B cell (primary cell): ENCODE results near the gene RAP2C. TPM values are rescaled to one million over a fixed set of nuclear protein-coding genes. Genes with fewer than 3 reads are reported as not detected.

ENCODE experiments used
- ATAC-seq: fragments of 200-7000 bp; cut with Tn5 transposase; one replicate; pipeline ENCODE4 v1.10.0; 2021; ENCODE audit warnings: low read depth, mild to moderate bottlenecking, moderate number of reproducible peaks, moderate library complexity
- CTCF ChIA-PET: fragments of 350-600 bp; sonication (Branson Sonifier 250); formaldehyde crosslinking; loops from one replicate; lab custom pipeline; 2021; ENCODE audit warnings: antibody characterized with exemption, inconsistent platforms; lab: Charles Lee
- POLR2A ChIA-PET: fragments of 350-600 bp; sonication (Branson Sonifier 250); formaldehyde crosslinking; loops from one replicate; lab custom pipeline; 2021; ENCODE audit warnings: antibody characterized with exemption; lab: Charles Lee
- DNase-seq: peaks from one replicate; pipeline ENCODE4 v3.0.0; 2013
- H2AFZ ChIP-seq: 2 replicates; pipeline ENCODE4 v1.6.1; 2012; ENCODE audit warnings: mild to moderate bottlenecking, low read depth, low read length; ENCODE audit not compliant: insufficient read depth, poor library complexity, severe bottlenecking
- H3K27ac ChIP-seq, 2 donors: 1 replicate in 1 of 2; 2 replicates in 1 of 2; pipeline ENCODE4 v1.5.1; 2012 to 2013; ENCODE audit warnings: low read length in 2 of 2, mild to moderate bottlenecking in 2 of 2, moderate library complexity in 1 of 2
- H3K27me3 ChIP-seq, 4 experiments: fragments of 200-600 bp in 1 of 4; sonication (generic) in 1 of 4; replicated peaks in 1 of 4; 1 replicate in 2 of 4; 2 replicates in 2 of 4; pipeline versions ENCODE4 v1.6.1 to v1.7.0; 2013 to 2016; ENCODE audit warnings: low read length in 3 of 4, mild to moderate bottlenecking in 2 of 4, mixed read lengths in 1 of 4, moderate library complexity in 1 of 4; ENCODE audit not compliant: insufficient read depth in 4 of 4, control insufficient read depth in 3 of 4; ENCODE audit errors: control extremely low read depth in 1 of 4
- H3K36me3 ChIP-seq, 2 experiments: replicated peaks in 1 of 2; 1 replicate in 1 of 2; 2 replicates in 1 of 2; pipeline versions ENCODE4 v1.6.1 to v1.7.1; 2013; ENCODE audit warnings: low read length in 1 of 2; ENCODE audit not compliant: insufficient read depth in 2 of 2, control insufficient read depth in 1 of 2; ENCODE audit errors: control extremely low read depth in 1 of 2, extremely low read depth in 1 of 2
- H3K4me1 ChIP-seq, 2 donors: fragments of 200-600 bp in 1 of 2; sonication (generic) in 1 of 2; 1 replicate in 1 of 2; 2 replicates in 1 of 2; pipeline versions ENCODE4 v1.5.1 to v1.6.1; 2013 to 2017; ENCODE audit warnings: low read length in 2 of 2; ENCODE audit not compliant: control insufficient read depth in 2 of 2, insufficient read depth in 2 of 2
- H3K4me2 ChIP-seq: replicated peaks from 2 replicates; pipeline ENCODE3; 2012; ENCODE audit warnings: mild to moderate bottlenecking, low read depth, low read length; ENCODE audit not compliant: poor library complexity, severe bottlenecking
- H3K4me3 ChIP-seq, 5 experiments: fragments of 200-600 bp in 1 of 5; sonication (generic) in 1 of 5; 1 replicate in 3 of 5; 2 replicates in 2 of 5; pipeline versions ENCODE4 v1.5.1 to v1.7.0; 2011 to 2016; ENCODE audit warnings: low read length in 4 of 5, mild to moderate bottlenecking in 4 of 5, low read depth in 2 of 5, control low read depth in 1 of 5, moderate library complexity in 1 of 5; ENCODE audit not compliant: insufficient read depth in 1 of 5; ENCODE audit errors: control extremely low read depth in 1 of 5, extremely low read depth in 1 of 5
- H3K79me2 ChIP-seq: fragments of 200-600 bp; sonication (generic); one replicate; pipeline ENCODE4 v1.6.0; 2016; ENCODE audit warnings: low read length; ENCODE audit not compliant: control insufficient read depth, insufficient read depth
- H3K9ac ChIP-seq: fragments of 200-600 bp; sonication (generic); 2 replicates; pipeline ENCODE4 v1.6.1; 2017; ENCODE audit warnings: mild to moderate bottlenecking, low read length, moderate library complexity
- H3K9me3 ChIP-seq, 3 donors: one replicate each; pipeline versions ENCODE4 v1.6.1 to v1.7.1; 2013; ENCODE audit warnings: low read length in 2 of 3; ENCODE audit not compliant: control insufficient read depth in 2 of 3, insufficient read depth in 1 of 3; ENCODE audit errors: control extremely low read depth in 1 of 3
- H4K20me1 ChIP-seq: 2 replicates; pipeline ENCODE4 v1.6.0; 2012; ENCODE audit warnings: mild to moderate bottlenecking, low read length; ENCODE audit not compliant: insufficient read depth, control insufficient read depth, poor library complexity, severe bottlenecking
- H3K27ac Mint-ChIP-seq: one replicate; pipeline ENCODE4 v1.8.0; 2021; ENCODE audit warnings: mixed read lengths
- H3K27me3 Mint-ChIP-seq: one replicate; pipeline ENCODE4 v1.8.0; 2021; ENCODE audit warnings: mixed read lengths
- H3K4me1 Mint-ChIP-seq: one replicate; pipeline ENCODE4 v1.8.0; 2021; ENCODE audit warnings: mixed read lengths
- H3K4me3 Mint-ChIP-seq: one replicate; pipeline ENCODE4 v1.8.0; 2021; ENCODE audit warnings: mixed read lengths
- H3K9me3 Mint-ChIP-seq: one replicate; pipeline ENCODE4 v1.8.0; 2022; ENCODE audit warnings: mixed read lengths; ENCODE audit not compliant: insufficient read depth
- CTCF ChIP-seq: fragments of 200-600 bp; IDR thresholded peaks from one replicate; pipeline ENCODE4 v1.8.0; 2022; ENCODE audit warnings: antibody characterized with exemption, mild to moderate bottlenecking
- EZH2 ChIP-seq: IDR thresholded peaks from 2 replicates; pipeline ENCODE4 v1.6.1; 2012; ENCODE audit warnings: borderline replicate concordance, low read depth, mild to moderate bottlenecking, moderate library complexity, low read length; ENCODE audit not compliant: insufficient read depth, poor library complexity, severe bottlenecking
- WGBS: methylation state at CpG from one replicate; pipeline ENCODE4 v1.1.5; 2013; ENCODE audit warnings: missing lambda C conversion rate; ENCODE audit not compliant: insufficient coverage; 5-methylcytosine and 5-hydroxymethylcytosine counted together
- intact Hi-C: fragments of 100-400 bp; cut with micrococcal nuclease; formaldehyde crosslinking; loops from one replicate; pipeline ENCODE4 v1.10.0; 2022
- polyA plus RNA-seq: library from polyadenylated mRNA; depleted of rRNA; stranded (reverse); fragments of >200 nt; gene quantifications from 2 replicates; pipeline ENCODE4 v1.2.3, GENCODE V29; 2012
- total RNA-seq, 2 donors: library from RNA; stranded (reverse); fragments of 120-200 nt in 1 of 2; gene quantifications; 1 replicate in 1 of 2; 2 replicates in 1 of 2; pipeline versions ENCODE4 v1.2.3 to v1.2.4, GENCODE V29; 2013 to 2022

Gene RAP2C
- total and polyA plus RNA-seq, 2 donors (not counting 1 experiment from before 2014, with no cell fraction given) = 23.2 to 46.0 TPM

GRCh38 chrX:132266583-132267355, 47.5 kb upstream of the RAP2C start:
- no peaks in the 10 kb centered on the region for H3K9me3 ChIP-seq
- no peaks in the 10 kb centered on the region for H4K20me1 ChIP-seq
- no peak for DNase-seq
- no peak overlapping the region for H3K9ac ChIP-seq
- Mint-ChIP-seq H3K4me3 (no peak overlapping the region), H3K27me3 (no peaks in the 10 kb centered on the region), H3K27ac (no peak overlapping the region), H3K9me3 (no peaks in the 10 kb centered on the region), H3K4me1 (no peaks in the 10 kb centered on the region)
- ChIA-PET CTCF (no interaction called here), POLR2A (no interaction called here)
- no peaks in the 10 kb centered on the region for H3K4me1 ChIP-seq
- H2AFZ ChIP-seq = no peak overlapping the region
- no peak overlapping the region for H3K27ac ChIP-seq
- H3K4me2 ChIP-seq = no peak overlapping the region
- intact Hi-C loops = no loop called here
- H3K36me3 ChIP-seq = no peaks in the 10 kb centered on the region
- 80% methylated on average over 1 of the region's 1 CpG for WGBS
- TF ChIP-seq CTCF = no peak
- no peak for TF ChIP-seq EZH2
- no peak overlapping the region for H3K4me3 ChIP-seq
- H3K27me3 ChIP-seq = no peaks in the 10 kb centered on the region
- no peaks in the 10 kb centered on the region for H3K79me2 ChIP-seq
- ATAC-seq = no peak

- Mint-ChIP-seq H3K4me1 (no peaks in the 10 kb centered on the region), H3K27me3 (no peaks in the 10 kb centered on the region), H3K4me3 (no peak overlapping the region), H3K27ac (no peak overlapping the region), H3K9me3 (peaks cover 3% of the 10 kb centered on the region)
- Histone ChIP-seq H3K9me3 (no peaks in the 10 kb centered on the region), H3K36me3 (no peaks in the 10 kb centered on the region), H3K4me3 (no peak overlapping the region), H3K9ac (no peak overlapping the region), H3K79me2 (no peaks in the 10 kb centered on the region), H4K20me1 (no peaks in the 10 kb centered on the region), H3K27me3 (no peaks in the 10 kb centered on the region), H3K4me1 (no peaks in the 10 kb centered on the region), H2AFZ (no peak overlapping the region), H3K27ac (no peak overlapping the region), H3K4me2 (no peak overlapping the region)
- no peak for TF ChIP-seq EZH2
- TF ChIP-seq CTCF = no peak
- no peak for ATAC-seq
- DNase-seq = no peak
- intact Hi-C loops = no loop called here
- no CpG with 5 or more reads among the region's 3 CpGs for WGBS
- ChIA-PET CTCF (no interaction called here), POLR2A (no interaction called here)
Observed at GRCh38 chrX:132263127-132263526, 43.9 kb upstream of the RAP2C start.
